Measurements from ENCODE around the gene UBE2H. TPM values are rescaled to one million over a fixed set of nuclear protein-coding genes. Genes with fewer than 3 reads are reported as not detected.

UBE2H gene
- total RNA-seq, 1 donor from 2014 or later: 194 TPM

- no peak overlapping the region for H3K4me3 ChIP-seq (ENCODE audit: insufficient read depth, low read depth, low read length)
- no peaks in the 10 kb centered on the region for H3K4me1 ChIP-seq (ENCODE audit: insufficient read depth, low read length)
- peaks cover 92% of the 10 kb centered on the region for H3K79me2 ChIP-seq (ENCODE audit: insufficient read depth, low read length)
- FAIRE-seq (no peak), DNase-seq (ENCODE audit: low read depth) (no peak)
- H2AFZ ChIP-seq (ENCODE audit: low read depth, low read length): no peak overlapping the region
- Mint-ChIP-seq H3K36me3 (ENCODE audit: low read depth, unreplicated experiment) (peaks cover 14% of the 10 kb centered on the region), H3K4me3 (ENCODE audit: unreplicated experiment) (no peak overlapping the region), H3K27ac (ENCODE audit: unreplicated experiment) (no peak overlapping the region), H3K27me3 (ENCODE audit: low read depth, unreplicated experiment) (no peaks in the 10 kb centered on the region), H3K9me3 (ENCODE audit: unreplicated experiment) (no peaks in the 10 kb centered on the region), H3K4me1 (ENCODE audit: low read depth, unreplicated experiment) (peaks cover 3% of the 10 kb centered on the region)
- H3K9me3 ChIP-seq (ENCODE audit: insufficient read depth, low read depth, low read length): no peaks in the 10 kb centered on the region
- H4K20me1 ChIP-seq (ENCODE audit: insufficient read depth, low read length): peaks cover 87% of the 10 kb centered on the region
- no peak overlapping the region for H3K9ac ChIP-seq (ENCODE audit: low read length)
- H3K27me3 ChIP-seq (ENCODE audit: insufficient read depth, low read length): no peaks in the 10 kb centered on the region
- no peak overlapping the region for H3K4me2 ChIP-seq (ENCODE audit: low read length)
- peaks cover 4% of the 10 kb centered on the region for H3K36me3 ChIP-seq (ENCODE audit: insufficient read depth, low read length)
- TF ChIP-seq CTCF (IDR thresholded peaks at IDR 0.05; ENCODE audit: insufficient read depth, low read depth, low read length) (no peak), EZH2 (IDR thresholded peaks at IDR 0.05; ENCODE audit: insufficient read depth, low read length) (no peak)
- H3K27ac ChIP-seq (ENCODE audit: low read depth, low read length): no peak overlapping the region
These were observed 12.4 kb downstream of the UBE2H start for GRCh38 chr7:129940329-129940728.

- no peak overlapping the region for H3K4me2 ChIP-seq (ENCODE audit: low read length)
- H2AFZ ChIP-seq (ENCODE audit: low read depth, low read length): no peak overlapping the region
- TF ChIP-seq EZH2 (IDR thresholded peaks at IDR 0.05; ENCODE audit: insufficient read depth, low read length) (no peak), CTCF (IDR thresholded peaks at IDR 0.05; ENCODE audit: insufficient read depth, low read depth, low read length) (no peak)
- H3K27ac ChIP-seq (ENCODE audit: low read depth, low read length): no peak overlapping the region
- H3K4me3 Mint-ChIP-seq (ENCODE audit: unreplicated experiment): no peak overlapping the region
- H3K27me3 Mint-ChIP-seq (ENCODE audit: low read depth, unreplicated experiment): no peaks in the 10 kb centered on the region
- H3K27ac Mint-ChIP-seq (ENCODE audit: unreplicated experiment): no peak overlapping the region
- FAIRE-seq: no peak
- H3K4me1 Mint-ChIP-seq (ENCODE audit: low read depth, unreplicated experiment): no peaks in the 10 kb centered on the region
- H3K9me3 ChIP-seq (ENCODE audit: insufficient read depth, low read depth, low read length): no peaks in the 10 kb centered on the region
- DNase-seq (ENCODE audit: low read depth): no peak
- H3K4me1 ChIP-seq (ENCODE audit: insufficient read depth, low read length): no peaks in the 10 kb centered on the region
- H3K36me3 Mint-ChIP-seq (ENCODE audit: low read depth, unreplicated experiment): peaks cover 14% of the 10 kb centered on the region
- H3K9ac ChIP-seq (ENCODE audit: low read length): no peak overlapping the region
- H3K36me3 ChIP-seq (ENCODE audit: insufficient read depth, low read length): peaks cover 4% of the 10 kb centered on the region
- H3K79me2 ChIP-seq (ENCODE audit: insufficient read depth, low read length): peaks cover 92% of the 10 kb centered on the region
- H3K27me3 ChIP-seq (ENCODE audit: insufficient read depth, low read length): no peaks in the 10 kb centered on the region
- H4K20me1 ChIP-seq (ENCODE audit: insufficient read depth, low read length): peaks cover 85% of the 10 kb centered on the region
- no peak overlapping the region for H3K4me3 ChIP-seq (ENCODE audit: insufficient read depth, low read depth, low read length)
- no peaks in the 10 kb centered on the region for H3K9me3 Mint-ChIP-seq (ENCODE audit: unreplicated experiment)
These were observed 12.9 kb downstream of the UBE2H start for GRCh38 chr7:129939881-129940280.

- Histone ChIP-seq H2AFZ (ENCODE audit: low read depth, low read length) (no peak overlapping the region), H3K36me3 (ENCODE audit: insufficient read depth, low read length) (peaks cover 5% of the 10 kb centered on the region), H3K4me2 (ENCODE audit: low read length) (no peak overlapping the region), H3K4me3 (ENCODE audit: insufficient read depth, low read depth, low read length) (no peak overlapping the region), H3K27me3 (ENCODE audit: insufficient read depth, low read length) (no peaks in the 10 kb centered on the region), H4K20me1 (ENCODE audit: insufficient read depth, low read length) (peaks cover 61% of the 10 kb centered on the region), H3K9ac (ENCODE audit: low read length) (no peak overlapping the region), H3K79me2 (ENCODE audit: insufficient read depth, low read length) (peaks cover 81% of the 10 kb centered on the region), H3K4me1 (ENCODE audit: insufficient read depth, low read length) (no peaks in the 10 kb centered on the region), H3K27ac (ENCODE audit: low read depth, low read length) (no peak overlapping the region), H3K9me3 (ENCODE audit: insufficient read depth, low read depth, low read length) (no peaks in the 10 kb centered on the region)
- Mint-ChIP-seq H3K27me3 (ENCODE audit: low read depth, unreplicated experiment) (no peaks in the 10 kb centered on the region), H3K9me3 (ENCODE audit: unreplicated experiment) (no peaks in the 10 kb centered on the region), H3K27ac (ENCODE audit: unreplicated experiment) (no peak overlapping the region), H3K36me3 (ENCODE audit: low read depth, unreplicated experiment) (peaks cover 8% of the 10 kb centered on the region), H3K4me1 (ENCODE audit: low read depth, unreplicated experiment) (no peaks in the 10 kb centered on the region), H3K4me3 (ENCODE audit: unreplicated experiment) (no peak overlapping the region)
- FAIRE-seq: no peak
- TF ChIP-seq CTCF (IDR thresholded peaks at IDR 0.05; ENCODE audit: insufficient read depth, low read depth, low read length) (no peak), EZH2 (IDR thresholded peaks at IDR 0.05; ENCODE audit: insufficient read depth, low read length) (no peak)
- no peak for DNase-seq (ENCODE audit: low read depth)
These were observed 19.1 kb downstream of the UBE2H start for GRCh38 chr7:129933627-129934026.
